Right lobe of liver (tissue), 6 donors: Measurements from ENCODE around the gene ZNF593OS. TPM values are rescaled to one million over a fixed set of nuclear protein-coding genes. Genes with fewer than 3 reads are reported as not detected.

Experiments
- ATAC-seq, 4 donors: fragments of 200-7000 bp; cut with Tn5 transposase; one replicate each; pipeline ENCODE4 v1.9.1; 2020; ENCODE audit warnings: mild to moderate bottlenecking in 4 of 4, moderate library complexity in 4 of 4
- DNase-seq, 3 donors: peaks; one replicate each; pipeline ENCODE4 v3.0.0-alpha.2; 2020
- H3K27ac ChIP-seq, 3 donors: fragments of 200-600 bp; one replicate each; pipeline ENCODE4 v1.8.0; 2022
- H3K27me3 ChIP-seq, 2 donors: fragments of 200-600 bp; one replicate each; pipeline ENCODE4 v1.8.0; 2022
- H3K36me3 ChIP-seq, 4 donors: fragments of 200-600 bp; sonication (generic) in 1 of 4; one replicate each; pipeline versions ENCODE4 v1.5.1 to v1.8.0; 2017 to 2022; ENCODE audit warnings: control low read depth in 1 of 4
- H3K4me1 ChIP-seq, 4 donors: fragments of 200-600 bp; sonication (generic) in 1 of 4; one replicate each; pipeline versions ENCODE4 v1.5.1 to v1.8.0; 2017 to 2022; ENCODE audit warnings: control low read depth in 1 of 4
- H3K4me3 ChIP-seq, 3 donors: fragments of 200-600 bp; one replicate each; pipeline ENCODE4 v1.8.0; 2022
- H3K9me3 ChIP-seq, 4 donors: fragments of 200-600 bp; sonication (generic) in 1 of 4; one replicate each; pipeline versions ENCODE4 v1.5.1 to v1.8.0; 2017 to 2022; ENCODE audit warnings: control low read depth in 1 of 4
- CTCF ChIP-seq, 4 donors: fragments of 200-600 bp in 3 of 4; fragments of 450-650 bp in 1 of 4; IDR thresholded peaks; one replicate each; pipeline versions ENCODE4 v1.5.1 to v1.8.0; 2016 to 2022; ENCODE audit warnings: antibody characterized with exemption in 4 of 4, mild to moderate bottlenecking in 2 of 4
- POLR2A ChIP-seq: fragments of 450-650 bp; IDR thresholded peaks from one replicate; pipeline ENCODE4 v1.6.1; 2017; ENCODE audit warnings: antibody characterized with exemption, mild to moderate bottlenecking
- WGBS: methylation state at CpG from one replicate; pipeline ENCODE4 v1.1.6; 2018; ENCODE audit warnings: low coverage, low lambda C conversion rate; ENCODE audit not compliant: insufficient coverage; ENCODE audit errors: missing lambda C conversion rate; 5-methylcytosine and 5-hydroxymethylcytosine counted together
- intact Hi-C, 2 donors: fragments of 100-400 bp; cut with DNase I; formaldehyde crosslinking; loops; one replicate each; pipeline versions ENCODE4 v1.11.2 to v1.14.1; 2022
- total RNA-seq, 6 experiments: library from RNA; depleted of rRNA in 2 of 6; stranded (reverse); fragments of >200 nt in 2 of 6; fragmentation: NEBNext Ultra II Directional in 3 of 6; extraction: Animal tissue kit (Norgen Biotek cat#: 25700) in 3 of 6; gene quantifications; one replicate each; pipeline versions ENCODE4 v1.1.0 to v1.2.4, GENCODE V29; 2016 to 2023
- donor health status: DM: no; HTN: yes; CAD: no.
- donor health status: DM: no; HTN: no; CAD: no.
- donor health status: DM: no; HTN: no; CAD: no.
- donor health status: DM: no; HTN: yes; CAD: no.
- donor health status: DM: no; HTN: yes; CAD: no.

ZNF593OS gene
- total RNA-seq, 6 experiments from 2014 or later, result not detected

GRCh38 chr1:26148887-26149286, 22.7 kb downstream of the ZNF593OS start:
- ATAC-seq, result no peak
- Histone ChIP-seq H3K4me1 (no peaks in the 10 kb centered on the region), H3K36me3 (no peaks in the 10 kb centered on the region), H3K4me3 (no peak overlapping the region), H3K27me3 (no peaks in the 10 kb centered on the region), H3K9me3 (no peaks in the 10 kb centered on the region), H3K27ac (no peak overlapping the region)
- TF ChIP-seq CTCF (IDR thresholded peaks at IDR 0.05), result no peak
- no peak for TF ChIP-seq POLR2A
- intact Hi-C loops, result loop anchor here (5.0 kb wide), 2 partner anchors 47 to 117 kb away; no protein-coding TSS in a partner anchor
- no peak for DNase-seq

- Histone ChIP-seq H3K4me1 (no peaks in the 10 kb centered on the region), H3K36me3 (no peaks in the 10 kb centered on the region), H3K4me3 (no peak overlapping the region), H3K27ac (no peak overlapping the region), H3K9me3 (no peaks in the 10 kb centered on the region), H3K27me3 (no peaks in the 10 kb centered on the region)
- WGBS, result 40% methylated on average over 1 of the region's 6 CpGs
- no peak for TF ChIP-seq CTCF (IDR thresholded peaks at IDR 0.05)
- no peak for TF ChIP-seq POLR2A
- DNase-seq (no peak), ATAC-seq (no peak)
- intact Hi-C loops, result loop anchor here (5.0 kb wide), 2 partner anchors 44 to 114 kb away; no protein-coding TSS in a partner anchor
These were observed 25.7 kb downstream of the ZNF593OS start for GRCh38 chr1:26145960-26146294.

GRCh38 chr1:26145041-26145959, 26.3 kb downstream of the ZNF593OS start:
- DNase-seq, result peak; percentile 76 to 82 (median 77)
- peak; percentile 98 to 100 (median 99) for ATAC-seq
- TF ChIP-seq POLR2A (no peak), CTCF (IDR thresholded peaks at IDR 0.05) (peak; percentile 74 to 85 (median 82))
- H3K27me3 ChIP-seq, result no peaks in the 10 kb centered on the region
- H3K9me3 ChIP-seq, result no peaks in the 10 kb centered on the region
- 11% methylated on average over 12 of the region's 19 CpGs for WGBS
- H3K27ac ChIP-seq, result no peak overlapping the region
- no peaks in the 10 kb centered on the region for H3K4me1 ChIP-seq
- no peak overlapping the region for H3K4me3 ChIP-seq
- H3K36me3 ChIP-seq, result no peaks in the 10 kb centered on the region
- intact Hi-C loops, result loop anchor here (5.0 kb wide), 2 partner anchors 43 to 113 kb away; no protein-coding TSS in a partner anchor

GRCh38 chr1:26142159-26142558, 29.5 kb downstream of the ZNF593OS start:
- 86% methylated on average over 6 of the region's 8 CpGs for WGBS
- Histone ChIP-seq H3K27ac (no peak overlapping the region), H3K36me3 (no peaks in the 10 kb centered on the region), H3K4me3 (no peak overlapping the region), H3K9me3 (no peaks in the 10 kb centered on the region), H3K4me1 (no peaks in the 10 kb centered on the region), H3K27me3 (no peaks in the 10 kb centered on the region)
- no peak for DNase-seq
- intact Hi-C loops, result no loop called here
- no peak for ATAC-seq
- TF ChIP-seq POLR2A (no peak), CTCF (IDR thresholded peaks at IDR 0.05) (no peak)
